Heart right ventricle (tissue), 16 donors: ENCODE data around the gene SWAP70. TPM values are rescaled to one million over a fixed set of nuclear protein-coding genes. Genes with fewer than 3 reads are reported as not detected.

Source experiments
- ATAC-seq, 8 donors: fragments of 200-7000 bp; cut with Tn5 transposase; one replicate each; pipeline ENCODE4 v1.9.1; 2020; ENCODE audit warnings: mild to moderate bottlenecking in 8 of 8, moderate library complexity in 8 of 8, moderate number of reproducible peaks in 1 of 8
- DNase-seq, 2 donors: peaks; one replicate each; pipeline ENCODE4 v3.0.0-alpha.2; 2020
- H3K27ac ChIP-seq, 10 donors: fragments of 200-600 bp; sonication (generic) in 2 of 10; one replicate each; pipeline versions ENCODE4 v1.5.0 to v1.8.0; 2020 to 2022; ENCODE audit warnings: mild to moderate bottlenecking in 3 of 10
- H3K27me3 ChIP-seq, 7 donors: fragments of 200-600 bp; one replicate each; pipeline ENCODE4 v1.8.0; 2021 to 2022; ENCODE audit warnings: mild to moderate bottlenecking in 2 of 7
- H3K36me3 ChIP-seq, 9 donors: fragments of 200-600 bp; sonication (generic) in 1 of 9; one replicate each; pipeline versions ENCODE4 v1.5.0 to v1.8.0; 2020 to 2022; ENCODE audit warnings: mild to moderate bottlenecking in 2 of 9
- H3K4me1 ChIP-seq, 9 donors: fragments of 200-600 bp; sonication (generic) in 1 of 9; one replicate each; pipeline versions ENCODE4 v1.5.0 to v1.8.0; 2020 to 2022; ENCODE audit warnings: mild to moderate bottlenecking in 4 of 9
- H3K4me3 ChIP-seq, 10 donors: fragments of 200-600 bp; sonication (generic) in 2 of 10; one replicate each; pipeline versions ENCODE4 v1.5.0 to v1.8.0; 2020 to 2022; ENCODE audit warnings: mild to moderate bottlenecking in 7 of 10, moderate library complexity in 2 of 10
- H3K9me3 ChIP-seq, 11 donors: fragments of 200-600 bp in 10 of 11; sonication (generic) in 2 of 11; one replicate each; pipeline versions ENCODE4 v1.5.0 to v1.8.0; 2013 to 2022; ENCODE audit warnings: mild to moderate bottlenecking in 2 of 11, control low read depth in 1 of 11, moderate library complexity in 1 of 11
- CTCF ChIP-seq, 9 donors: fragments of 200-600 bp; sonication (generic) in 2 of 9; IDR thresholded peaks; one replicate each; pipeline versions ENCODE4 v1.5.0 to v1.8.0; 2021 to 2022; ENCODE audit warnings: antibody characterized with exemption in 9 of 9, mild to moderate bottlenecking in 5 of 9, moderate library complexity in 1 of 9
- WGBS, 2 donors: extraction: QIAGEN DNeasy Blood & Tissue Kit; methylation state at CpG; one replicate each; pipeline ENCODE4 v1.1.7; 2013; ENCODE audit warnings: inconsistent platforms in 1 of 2; 5-methylcytosine and 5-hydroxymethylcytosine counted together
- intact Hi-C, 10 donors: fragments of 100-400 bp; cut with DNase I; formaldehyde crosslinking; loops; one replicate each; pipeline versions ENCODE4 v1.11.1 to v1.14.2; 2022
- polyA plus RNA-seq, 2 donors: library from polyadenylated mRNA; stranded (reverse); fragments of 200-250 nt; gene quantifications; one replicate each; pipeline ENCODE4 v1.2.3, GENCODE V29; 2013
- total RNA-seq, 10 donors: library from RNA; stranded (reverse); fragmentation: NEBNext Ultra II Directional in 3 of 10; extraction: Animal tissue kit (Norgen Biotek cat#: 25700) in 3 of 10; gene quantifications; one replicate each; pipeline versions ENCODE4 v1.2.1 to v1.2.4, GENCODE V29; 2021 to 2023
- donor health status: Arrhythmogenic right ventricular cardiomyopathy.
- donor health status: ischemic (EF 13 %, LVEDD 7.1; RV severe dilation, severe dysfunction).
- donor health status: healthy with polysubstance abuse.
- donor health status: DM: no; HTN: yes; CAD: no.
- donor health status: DM: no; HTN: no; CAD: no.
- donor health status: ischemic (EF 25% LVEDD 6.9; RV normal size, moderate dysfunction).
- donor health status: ischemic (EF 25% LVEDD 5.7; RV mildly dilated, moderate dysfunction).
- donor health status: healthy.
- donor health status: DM: yes; HTN: yes; CAD: no.
- donor health status: Ischemic cardiomyopathy.
- donor health status: ischemic (EF 35%, LVEDD 5.7; RV mildly dilated, moderate dysfunction).
- donor health status: nonischemic (EF 11% LVEDD 7.7; RV severe dilation, severe dysfunction).
- donor health status: DM: yes; HTN: yes; CAD: no.
- donor health status: PGD.
- donor health status: ischemic (EF 29% LVEDD 5.4; RV normal size, mild dysfunction).
- donor health status: nonischemic (EF 23%, LVEDD 6.1; RV moderate dilation, normal function).

Gene SWAP70
- total and polyA plus RNA-seq, 12 donors, result 7.8 to 33.4 (median 19.6) TPM

DNA sequence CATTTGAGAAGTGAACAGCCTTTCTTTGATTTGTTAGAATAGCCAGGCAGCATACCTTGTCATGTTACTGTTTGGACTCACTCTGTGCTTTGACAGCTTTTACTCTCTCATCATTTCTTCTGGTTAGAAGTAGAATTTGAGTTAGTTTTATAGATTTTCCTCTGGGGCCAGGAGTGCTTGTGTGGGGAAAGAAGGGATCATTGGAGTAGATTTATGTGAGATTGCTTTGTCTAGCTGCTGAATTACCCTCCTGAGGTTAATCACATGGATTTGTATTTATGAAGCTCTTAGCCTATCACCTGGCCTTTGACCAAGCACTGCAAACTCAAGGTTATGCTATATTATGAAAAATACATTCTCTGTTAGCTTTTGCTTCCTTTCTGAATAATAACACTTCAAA, 54.3 kb downstream of the SWAP70 start:
- Histone ChIP-seq H3K4me1 (peaks cover 5 to 63% (median 52%) of the 10 kb centered on the region in 9 donors), H3K27me3 (no peaks in the 10 kb centered on the region), H3K4me3 (no peak overlapping the region), H3K9me3 (no peaks in the 10 kb centered on the region), H3K27ac (peak overlapping the region in 8 of 10 donors; percentile 78 to 91 (median 81)), H3K36me3 (peaks cover 0 to 24% (median 0%) of the 10 kb centered on the region in 9 donors)
- ATAC-seq (no peak), DNase-seq (no peak)
- TF ChIP-seq CTCF (IDR thresholded peaks at IDR 0.05), result no peak
- intact Hi-C loops, result loop anchor here in 2 of 10 donors (10.0 kb wide), 1 partner anchor 53 kb away; the partner anchor contains the start of gene SWAP70 (in 2 of the 2)

GRCh38 chr11:9719566-9720289, 55.9 kb downstream of the SWAP70 start:
- DNase-seq, result no peak
- 32 to 44% methylated on average over 4 of the region's 4 CpGs for WGBS, 2 donors
- TF ChIP-seq CTCF (IDR thresholded peaks at IDR 0.05), result no peak
- H3K27ac ChIP-seq, result peak overlapping the region; percentile 52 to 91 (median 78)
- H3K4me3 ChIP-seq, result no peak overlapping the region
- peaks cover 0 to 14% (median 0%) of the 10 kb centered on the region in 9 donors for H3K36me3 ChIP-seq
- peaks cover 5 to 61% (median 51%) of the 10 kb centered on the region in 9 donors for H3K4me1 ChIP-seq
- no peaks in the 10 kb centered on the region for H3K9me3 ChIP-seq
- intact Hi-C loops, result loop anchor here in 3 of 10 donors (2.0 to 10.0 kb wide), 2 partner anchors 55 kb away; partner anchors contain the start of gene SWAP70 (in 3 of the 3)
- no peaks in the 10 kb centered on the region for H3K27me3 ChIP-seq
- peak in 7 of 8 donors; percentile 47 to 76 (median 67) for ATAC-seq

DNA sequence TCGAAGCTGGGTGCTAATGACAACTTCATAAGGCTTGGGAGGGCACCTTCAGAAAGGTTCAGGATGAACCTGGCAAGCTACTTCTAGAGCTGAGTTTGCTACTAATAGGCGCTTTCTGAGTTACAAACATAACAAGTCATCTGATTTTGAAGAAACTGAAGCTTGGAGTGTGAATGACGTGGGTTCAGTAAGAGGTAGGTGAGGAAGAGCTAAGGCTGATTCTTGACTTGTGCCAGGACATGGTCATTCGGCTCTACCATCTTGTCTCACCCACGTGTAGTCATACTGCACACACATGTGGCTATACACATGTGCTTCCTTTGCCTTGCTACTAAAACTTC, 56.4 kb downstream of the SWAP70 start:
- intact Hi-C loops, result loop anchor here in 1 of 10 donors (2.0 kb wide), 1 partner anchor 55 kb away; the partner anchor contains the start of gene SWAP70
- ATAC-seq, result peak in 2 of 8 donors; percentile 4 to 18
- Histone ChIP-seq H3K27me3 (no peaks in the 10 kb centered on the region), H3K27ac (peak overlapping the region in 9 of 10 donors; percentile 20 to 91 (median 79)), H3K9me3 (no peaks in the 10 kb centered on the region), H3K4me1 (peaks cover 5 to 61% (median 51%) of the 10 kb centered on the region in 9 donors), H3K36me3 (peaks cover 0 to 15% (median 0%) of the 10 kb centered on the region in 9 donors), H3K4me3 (no peak overlapping the region)
- DNase-seq, result no peak
- WGBS, 2 donors, result 51 to 69% methylated on average over 5 of the region's 5 CpGs
- TF ChIP-seq CTCF (IDR thresholded peaks at IDR 0.05), result no peak

- Histone ChIP-seq H3K9me3 (no peaks in the 10 kb centered on the region), H3K36me3 (peaks cover 0 to 30% (median 0%) of the 10 kb centered on the region in 9 donors), H3K27me3 (no peaks in the 10 kb centered on the region), H3K27ac (peak overlapping the region in 1 of 10 donors; percentile 91), H3K4me1 (peaks cover 5 to 50% (median 39%) of the 10 kb centered on the region in 9 donors), H3K4me3 (no peak overlapping the region)
- DNase-seq (no peak), ATAC-seq (no peak)
- intact Hi-C loops, result no loop called here
- TF ChIP-seq CTCF (IDR thresholded peaks at IDR 0.05), result no peak
- WGBS, 2 donors, result 98 to 99% methylated on average over 4 of the region's 4 CpGs
Observed at GRCh38 chr11:9722023-9722422, 58.1 kb downstream of the SWAP70 start.
